Astrocyte (in vitro differentiated cells and primary cell): Measurements from ENCODE around the gene NDUFB8. TPM values are rescaled to one million over a fixed set of nuclear protein-coding genes. Genes with fewer than 3 reads are reported as not detected.
"Not testable (repeated sequence)": the region's sequence is repeated elsewhere in the genome, so short reads cannot be mapped to it uniquely, and the experiment has no call there.

ENCODE experiments used
- DNase-seq: peaks from one replicate; pipeline ENCODE4 v3.0.0-alpha.2; 2010; ENCODE audit warnings: low read depth
- FAIRE-seq: peaks from 2 replicates; lab custom pipeline; 2011; peaks lifted over from hg19 to GRCh38; lab: Jason Lieb, UNC
- H2AFZ ChIP-seq: 2 replicates; pipeline ENCODE4 v1.6.0; 2012; ENCODE audit warnings: low read depth, low read length, inconsistent platforms
- H3K27ac ChIP-seq: 2 replicates; pipeline ENCODE4 v1.5.1; 2011; ENCODE audit warnings: low read depth, low read length, inconsistent platforms
- H3K27me3 ChIP-seq: 2 replicates; pipeline ENCODE4 v1.6.0; 2011; ENCODE audit warnings: low read length, inconsistent platforms; ENCODE audit not compliant: insufficient read depth
- H3K36me3 ChIP-seq: 2 replicates; pipeline ENCODE4 v1.5.1; 2011; ENCODE audit warnings: low read length, inconsistent platforms; ENCODE audit not compliant: insufficient read depth
- H3K4me1 ChIP-seq: 2 replicates; pipeline ENCODE4 v1.5.1; 2011; ENCODE audit warnings: low read length, inconsistent platforms; ENCODE audit not compliant: insufficient read depth
- H3K4me2 ChIP-seq: 2 replicates; pipeline ENCODE4 v1.6.0; 2012; ENCODE audit warnings: low read length, inconsistent platforms
- H3K4me3 ChIP-seq: 2 replicates; pipeline ENCODE4 v1.5.1; 2011; ENCODE audit warnings: low read depth, mild to moderate bottlenecking, low read length, inconsistent platforms; ENCODE audit not compliant: insufficient read depth
- H3K79me2 ChIP-seq: 2 replicates; pipeline ENCODE4 v1.6.0; 2012; ENCODE audit warnings: mild to moderate bottlenecking, low read length, inconsistent platforms; ENCODE audit not compliant: insufficient read depth
- H3K9ac ChIP-seq: 2 replicates; pipeline ENCODE4 v1.6.0; 2012; ENCODE audit warnings: mild to moderate bottlenecking, low read length, inconsistent platforms
- H3K9me3 ChIP-seq: 2 replicates; pipeline ENCODE4 v1.5.1; 2012; ENCODE audit warnings: low read depth, mild to moderate bottlenecking, low read length, inconsistent platforms; ENCODE audit not compliant: insufficient read depth
- H4K20me1 ChIP-seq: 2 replicates; pipeline ENCODE4 v1.6.0; 2012; ENCODE audit warnings: low read length, inconsistent platforms; ENCODE audit not compliant: insufficient read depth
- H3K27ac Mint-ChIP-seq: one replicate; pipeline ENCODE4 v1.8.0; 2021; ENCODE audit warnings: mild to moderate bottlenecking, mixed read lengths; ENCODE audit not compliant: unreplicated experiment
- H3K27me3 Mint-ChIP-seq: one replicate; pipeline ENCODE4 v1.8.0; 2021; ENCODE audit warnings: low read depth, mixed read lengths; ENCODE audit not compliant: unreplicated experiment
- H3K36me3 Mint-ChIP-seq: one replicate; pipeline ENCODE4 v1.8.0; 2021; ENCODE audit warnings: low read depth, mixed read lengths; ENCODE audit not compliant: unreplicated experiment
- H3K4me1 Mint-ChIP-seq: one replicate; pipeline ENCODE4 v1.8.0; 2021; ENCODE audit warnings: low read depth, mixed read lengths; ENCODE audit not compliant: unreplicated experiment
- H3K4me3 Mint-ChIP-seq: one replicate; pipeline ENCODE4 v1.8.0; 2021; ENCODE audit warnings: mild to moderate bottlenecking, moderate library complexity, mixed read lengths; ENCODE audit not compliant: unreplicated experiment
- H3K9me3 Mint-ChIP-seq: one replicate; pipeline ENCODE4 v1.8.0; 2021; ENCODE audit warnings: mild to moderate bottlenecking, mixed read lengths; ENCODE audit not compliant: unreplicated experiment
- EZH2 ChIP-seq: IDR thresholded peaks from 2 replicates; pipeline ENCODE4 v1.6.1; 2012; ENCODE audit warnings: mild to moderate bottlenecking, low read length, inconsistent platforms; ENCODE audit not compliant: insufficient read depth
- total RNA-seq: library from RNA; stranded (reverse); gene quantifications from 2 replicates; pipeline ENCODE4 v1.2.1, GENCODE V29; 2021
- TF ChIP-seq, protein P1 (sequence below): IDR thresholded peaks from 2 replicates; pipeline ENCODE4 v1.5.1; 2011; ENCODE audit warnings: low read depth, mild to moderate bottlenecking, inconsistent platforms, low read length, moderate library complexity; ENCODE audit not compliant: insufficient read depth

The NDUFB8 gene
- total RNA-seq, 1 donor from 2014 or later = 155 TPM

DNA sequence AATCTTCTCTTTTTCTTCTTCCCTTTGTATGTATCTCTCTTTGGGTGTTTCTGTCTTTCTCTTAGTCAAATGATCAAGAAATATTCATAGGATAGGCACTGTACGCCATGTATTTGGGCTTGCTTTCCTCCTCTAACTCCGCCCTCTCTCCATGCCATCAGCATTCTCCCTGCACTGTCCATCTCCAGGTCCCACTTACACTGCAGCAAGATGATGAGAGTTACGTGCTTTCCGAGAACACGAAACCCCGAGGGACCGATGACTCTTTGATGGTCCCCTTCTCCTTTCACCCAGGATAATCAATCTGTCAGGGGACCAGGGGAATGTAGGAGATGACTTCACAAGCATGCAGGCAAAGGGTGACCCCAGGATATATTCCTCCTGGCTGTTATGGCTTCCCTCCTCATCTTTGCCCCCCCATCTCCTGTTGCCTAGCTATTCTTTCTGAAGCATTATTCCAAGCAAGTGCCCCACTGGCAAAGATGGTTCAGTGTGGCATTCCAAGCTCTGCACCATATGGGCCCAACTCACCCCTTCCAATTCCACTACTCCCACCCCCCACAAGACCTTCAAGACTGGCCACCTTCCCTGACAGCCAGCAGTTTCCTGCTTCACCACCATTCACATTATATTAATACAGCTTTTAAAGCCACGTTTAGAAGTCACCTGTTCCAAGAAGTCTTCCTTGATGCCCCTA, 46.1 kb upstream of the NDUFB8 start:
- Histone ChIP-seq H3K4me1 (no peaks in the 10 kb centered on the region), H3K9me3 (no peaks in the 10 kb centered on the region), H3K27me3 (peaks cover 9% of the 10 kb centered on the region), H3K4me3 (no peak overlapping the region), H3K27ac (no peak overlapping the region), H2AFZ (no peak overlapping the region), H3K36me3 (no peaks in the 10 kb centered on the region), H3K79me2 (no peaks in the 10 kb centered on the region), H3K4me2 (no peak overlapping the region), H3K9ac (no peak overlapping the region), H4K20me1 (no peaks in the 10 kb centered on the region)
- FAIRE-seq (no peak), DNase-seq (no peak)
- peaks cover 78% of the 10 kb centered on the region for H3K27me3 Mint-ChIP-seq
- TF ChIP-seq, protein P1, sequence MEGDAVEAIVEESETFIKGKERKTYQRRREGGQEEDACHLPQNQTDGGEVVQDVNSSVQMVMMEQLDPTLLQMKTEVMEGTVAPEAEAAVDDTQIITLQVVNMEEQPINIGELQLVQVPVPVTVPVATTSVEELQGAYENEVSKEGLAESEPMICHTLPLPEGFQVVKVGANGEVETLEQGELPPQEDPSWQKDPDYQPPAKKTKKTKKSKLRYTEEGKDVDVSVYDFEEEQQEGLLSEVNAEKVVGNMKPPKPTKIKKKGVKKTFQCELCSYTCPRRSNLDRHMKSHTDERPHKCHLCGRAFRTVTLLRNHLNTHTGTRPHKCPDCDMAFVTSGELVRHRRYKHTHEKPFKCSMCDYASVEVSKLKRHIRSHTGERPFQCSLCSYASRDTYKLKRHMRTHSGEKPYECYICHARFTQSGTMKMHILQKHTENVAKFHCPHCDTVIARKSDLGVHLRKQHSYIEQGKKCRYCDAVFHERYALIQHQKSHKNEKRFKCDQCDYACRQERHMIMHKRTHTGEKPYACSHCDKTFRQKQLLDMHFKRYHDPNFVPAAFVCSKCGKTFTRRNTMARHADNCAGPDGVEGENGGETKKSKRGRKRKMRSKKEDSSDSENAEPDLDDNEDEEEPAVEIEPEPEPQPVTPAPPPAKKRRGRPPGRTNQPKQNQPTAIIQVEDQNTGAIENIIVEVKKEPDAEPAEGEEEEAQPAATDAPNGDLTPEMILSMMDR = no peak
- no peak for TF ChIP-seq EZH2
- no peak overlapping the region for H3K27ac Mint-ChIP-seq
- H3K36me3 Mint-ChIP-seq = peaks cover 1% of the 10 kb centered on the region
- H3K4me1 Mint-ChIP-seq = peaks cover 4% of the 10 kb centered on the region
- no peak overlapping the region for H3K4me3 Mint-ChIP-seq
- peaks cover 4% of the 10 kb centered on the region for H3K9me3 Mint-ChIP-seq

DNA sequence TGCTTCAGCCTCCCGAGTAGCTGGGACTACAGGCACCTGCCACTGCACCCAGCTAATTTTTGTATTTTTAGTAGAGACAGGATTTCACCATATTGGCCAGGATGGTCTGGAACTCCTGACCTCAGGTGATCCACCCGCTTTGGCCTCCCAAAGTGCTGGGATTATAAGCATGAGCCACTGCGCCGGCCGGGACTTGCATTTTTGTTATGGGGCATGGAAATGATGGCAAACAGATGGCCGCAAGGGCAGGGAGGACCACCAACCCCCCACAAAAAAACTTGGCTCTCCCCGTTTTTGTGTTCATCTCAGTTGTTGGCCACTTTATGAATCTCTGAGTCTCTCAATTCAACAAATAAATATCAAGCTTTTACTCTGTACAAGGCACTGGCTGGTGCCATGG, 45.5 kb upstream of the NDUFB8 start:
- H3K4me3 ChIP-seq, H3K4me1 Mint-ChIP-seq, H3K9me3 ChIP-seq, H3K27ac ChIP-seq, H4K20me1 ChIP-seq, H3K9me3 Mint-ChIP-seq, H3K9ac ChIP-seq, DNase-seq, H3K27ac Mint-ChIP-seq, H3K4me1 ChIP-seq, H3K36me3 Mint-ChIP-seq, H3K36me3 ChIP-seq, H3K4me2 ChIP-seq, H3K4me3 Mint-ChIP-seq, H3K79me2 ChIP-seq, H2AFZ ChIP-seq, FAIRE-seq: not testable (repeated sequence)
- peaks cover 74% of the 10 kb centered on the region for H3K27me3 Mint-ChIP-seq
- peaks cover 15% of the 10 kb centered on the region for H3K27me3 ChIP-seq

DNA sequence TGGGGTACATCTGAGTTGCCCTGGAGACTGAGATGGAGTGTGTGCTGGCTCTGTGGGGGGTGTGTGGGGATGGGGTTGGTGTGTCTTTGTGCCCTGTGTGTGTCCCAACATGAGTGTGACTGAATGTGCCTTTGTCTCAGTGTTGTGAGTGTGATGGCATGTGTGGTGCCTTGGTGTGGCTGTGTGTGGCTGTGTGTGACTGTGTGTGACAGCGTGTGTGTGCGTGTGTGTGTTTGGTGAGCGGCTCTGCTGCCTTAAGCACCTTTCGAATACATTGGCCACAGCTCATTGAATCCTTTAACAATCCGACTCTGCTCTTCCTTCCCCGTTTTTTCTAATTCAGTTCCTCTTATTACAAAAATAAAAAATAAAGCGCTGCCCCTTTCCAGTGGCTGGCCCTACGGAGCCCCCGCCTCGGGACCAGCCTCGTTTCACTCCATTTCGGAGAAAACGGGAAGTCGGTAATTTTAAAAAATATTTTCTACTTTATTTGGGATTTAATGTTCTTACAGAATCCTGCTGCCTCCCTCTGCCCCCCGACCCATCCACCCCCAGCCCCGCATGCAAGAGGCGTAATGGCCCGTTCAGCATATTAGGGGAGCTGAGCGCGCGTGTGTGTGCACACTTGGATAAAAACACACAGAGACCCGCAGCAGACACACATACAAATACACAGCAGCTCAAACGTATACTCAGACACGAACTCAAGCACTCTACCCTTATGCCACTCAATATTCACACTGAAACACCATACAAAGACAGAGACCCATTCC, 41.6 kb upstream of the NDUFB8 start:
- TF ChIP-seq, protein P1 = no peak
- no peak for TF ChIP-seq EZH2
- FAIRE-seq = no peak

More for the DNA sequence above, 41.6 kb upstream of the NDUFB8 start:
- Mint-ChIP-seq H3K4me3 (no peak overlapping the region), H3K4me1 (no peaks in the 10 kb centered on the region), H3K27me3 (peaks cover 36% of the 10 kb centered on the region), H3K9me3 (no peaks in the 10 kb centered on the region), H3K27ac (no peak overlapping the region), H3K36me3 (no peaks in the 10 kb centered on the region)
- Histone ChIP-seq H2AFZ (no peak overlapping the region), H4K20me1 (no peaks in the 10 kb centered on the region), H3K9ac (no peak overlapping the region), H3K9me3 (no peaks in the 10 kb centered on the region), H3K4me1 (no peaks in the 10 kb centered on the region), H3K79me2 (no peaks in the 10 kb centered on the region), H3K27ac (no peak overlapping the region), H3K4me2 (no peak overlapping the region), H3K36me3 (no peaks in the 10 kb centered on the region), H3K27me3 (peaks cover 43% of the 10 kb centered on the region), H3K4me3 (no peak overlapping the region)
- DNase-seq = no peak
